NCI-H748 treated with DMSO at 0.1 percent for 48 hours (cell line): ENCODE data around the gene TMEM225.
"Not testable (repeated sequence)": the region's sequence is repeated elsewhere in the genome, so short reads cannot be mapped to it uniquely, and the experiment has no call there.

Experiments
- DNase-seq: peaks from one replicate; lab custom pipeline; 2025; lab: John Stamatoyannopoulos, UW

Gene TMEM225, protein sequence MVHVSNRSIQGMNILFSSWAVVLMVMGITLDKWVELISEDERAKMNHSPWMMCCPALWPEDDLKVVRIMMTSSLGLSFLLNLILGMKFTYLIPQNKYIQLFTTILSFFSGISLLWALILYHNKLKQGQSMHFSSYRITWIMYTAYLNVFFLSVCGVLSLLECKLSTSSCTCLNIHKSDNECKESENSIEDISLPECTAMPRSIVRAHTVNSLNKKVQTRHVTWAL

GRCh38 chr11:123885570-123885969 is at the start of gene TMEM225:
Gene TMEM225 (minus strand): TSS chr11:123885670. CDS start chr11:123885425, 245 bp downstream.
- no peak for DNase-seq

DNA sequence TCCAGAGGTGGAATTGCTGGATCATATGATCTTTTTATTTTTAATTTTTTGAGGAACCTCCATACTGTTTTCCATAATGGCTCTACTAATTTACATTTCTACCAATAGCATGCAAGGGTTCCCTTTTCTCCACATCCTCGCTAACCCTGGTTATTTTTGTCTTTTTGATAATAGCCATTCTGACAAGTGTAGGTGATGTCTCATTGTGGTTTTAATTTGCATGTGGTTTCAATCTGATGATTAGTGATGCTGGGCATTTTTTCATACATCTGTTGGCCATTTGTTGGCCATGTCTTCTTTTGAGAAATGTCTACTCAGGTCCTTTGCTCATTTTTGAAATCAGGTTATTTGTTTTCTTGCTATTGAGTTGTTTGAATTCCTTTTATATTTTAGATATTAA is 38.6 kb upstream of the TMEM225 start:
- no peak for DNase-seq

- no peak for DNase-seq
These were observed 35.5 kb upstream of the TMEM225 start for GRCh38 chr11:123920943-123921342.

- DNase-seq = no peak
These were observed 20.4 kb upstream of the TMEM225 start for GRCh38 chr11:123905826-123906225.

- DNase-seq = no peak
These were observed 19.5 kb upstream of the TMEM225 start for GRCh38 chr11:123904932-123905331.

GRCh38 chr11:123903932-123904331 is 18.5 kb upstream of the TMEM225 start:
- DNase-seq = no peak

DNA sequence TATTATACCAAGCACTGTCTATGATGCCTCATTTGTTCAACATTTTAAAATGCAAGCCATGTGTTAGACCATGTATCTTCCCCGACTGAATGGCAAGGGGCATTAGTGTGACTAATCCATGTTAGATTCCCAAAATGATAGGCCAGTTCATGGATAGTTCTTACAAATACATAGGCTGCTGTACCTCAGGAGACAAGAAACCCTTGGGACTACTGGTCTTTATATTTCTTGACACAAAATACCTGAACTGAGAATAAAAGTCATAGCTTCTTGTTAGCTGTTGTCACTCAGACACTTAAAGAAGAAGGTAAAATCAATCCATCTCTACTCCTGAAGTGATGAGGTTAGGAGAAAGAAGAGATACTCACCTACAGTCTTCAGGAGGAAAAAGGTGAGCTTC is 16.4 kb upstream of the TMEM225 start, which contains the start of gene OR8D4:
OR8D4 (plus strand) TSS at position 301 of the 400 bp plus-strand sequence. CDS start 4,265 bp downstream, outside the sequence.
- DNase-seq = no peak

DNA sequence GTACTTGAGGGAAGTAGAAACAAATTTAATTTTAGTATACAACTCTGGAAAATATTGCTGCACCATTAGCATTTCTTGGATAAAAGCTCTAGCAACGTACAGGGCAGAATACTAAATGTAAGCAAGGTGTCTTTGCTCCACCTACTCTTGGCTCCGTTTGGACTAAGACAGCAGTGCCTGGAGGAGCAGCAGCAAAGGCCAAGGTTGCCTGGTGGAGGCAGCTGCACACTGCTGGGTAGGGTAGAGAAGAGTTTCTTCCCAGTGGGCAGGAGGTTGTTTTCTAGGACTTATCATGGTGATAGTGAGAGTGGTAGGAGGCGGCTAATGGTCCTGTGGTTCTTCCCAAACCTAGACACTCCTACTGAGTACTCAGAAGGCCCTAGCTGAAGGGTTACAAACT is 14.3 kb upstream of the TMEM225 start:
- no peak for DNase-seq

GRCh38 chr11:123892031-123892430 is 6.6 kb upstream of the TMEM225 start:
- no peak for DNase-seq

- no peak for DNase-seq
These were observed 4.6 kb downstream of the TMEM225 start for GRCh38 chr11:123880912-123881311.

GRCh38 chr11:123867795-123868194 is 17.7 kb downstream of the TMEM225 start:
- not testable (repeated sequence) for DNase-seq

- DNase-seq = not testable (repeated sequence)
These were observed 20.2 kb downstream of the TMEM225 start for GRCh38 chr11:123865293-123865692.

DNA sequence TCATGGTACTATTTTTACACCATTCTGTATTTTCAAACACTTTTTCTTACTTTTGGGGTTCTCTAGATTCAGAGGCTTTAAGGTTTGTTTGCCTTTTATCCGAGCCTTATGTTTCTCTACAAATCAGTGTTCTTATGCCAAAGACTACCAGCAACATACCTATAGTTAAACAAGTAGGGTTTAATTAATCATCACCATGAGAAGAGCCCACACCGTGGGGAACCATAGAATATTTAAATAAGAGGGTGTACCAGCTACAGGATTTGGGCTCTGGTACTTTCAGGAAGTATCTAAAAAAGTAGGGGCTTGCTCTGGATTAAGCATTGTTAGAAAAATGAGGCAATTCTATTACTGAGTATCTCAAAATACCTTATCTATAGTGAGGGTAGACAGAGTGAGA is 25.7 kb downstream of the TMEM225 start:
- DNase-seq = no peak

DNA sequence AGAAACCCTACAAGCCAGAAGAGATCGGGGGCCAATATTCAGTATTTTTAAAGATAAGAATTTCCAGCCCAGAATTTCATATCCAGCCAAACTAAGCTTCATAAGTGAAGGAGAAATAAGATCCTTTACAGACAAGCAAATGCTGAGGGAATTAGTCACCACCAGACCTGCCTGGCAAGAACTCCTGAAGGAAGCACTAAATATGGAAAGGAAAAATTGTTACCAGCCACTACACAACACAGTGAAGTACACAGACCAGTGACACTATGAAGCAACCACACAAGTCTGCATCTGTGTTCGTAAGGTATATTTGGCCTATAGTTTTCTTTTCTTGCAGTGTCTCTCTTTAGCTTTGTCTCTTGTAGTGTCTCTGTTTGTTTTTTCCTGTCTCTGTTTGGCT is 29.0 kb downstream of the TMEM225 start:
- DNase-seq = no peak

DNA sequence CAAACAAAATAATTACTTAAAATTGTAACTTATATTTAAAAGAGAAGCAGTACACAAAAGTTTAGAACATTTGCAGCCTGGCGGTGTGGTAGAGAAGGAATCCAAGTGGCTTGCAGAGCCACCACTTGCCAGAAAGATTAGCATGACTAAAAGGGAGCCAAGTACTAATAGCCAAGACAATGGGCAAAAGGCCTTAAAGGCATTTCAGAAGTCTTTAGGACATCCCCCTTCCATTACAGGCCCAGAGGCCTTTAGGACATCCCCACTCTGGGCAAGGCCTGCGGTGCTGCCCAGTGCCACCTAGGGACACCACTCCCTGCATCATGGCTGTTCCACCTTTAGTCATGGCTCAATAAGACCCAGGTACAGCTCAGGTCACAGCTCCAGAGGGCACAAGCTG is 32.4 kb downstream of the TMEM225 start:
- DNase-seq = no peak

DNA sequence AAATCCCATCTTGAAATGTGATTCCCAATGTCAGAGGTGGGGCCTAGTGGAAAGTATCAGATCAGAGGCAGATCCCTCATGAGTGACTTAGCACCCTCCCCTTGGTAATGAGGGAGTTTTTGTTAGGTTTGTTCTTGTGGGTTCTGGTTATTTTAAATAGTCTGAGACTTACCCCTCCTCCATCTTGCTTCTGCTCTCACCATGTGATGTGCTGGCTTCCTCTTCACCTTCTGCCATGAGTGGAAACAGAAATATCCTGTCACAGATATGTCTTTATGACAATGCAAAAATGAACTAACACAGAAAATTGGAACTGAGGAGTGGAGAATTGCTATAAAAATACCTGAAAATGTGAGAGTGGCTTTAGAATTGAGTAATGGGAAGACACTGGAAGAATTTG is 33.1 kb downstream of the TMEM225 start:
- no peak for DNase-seq

DNA sequence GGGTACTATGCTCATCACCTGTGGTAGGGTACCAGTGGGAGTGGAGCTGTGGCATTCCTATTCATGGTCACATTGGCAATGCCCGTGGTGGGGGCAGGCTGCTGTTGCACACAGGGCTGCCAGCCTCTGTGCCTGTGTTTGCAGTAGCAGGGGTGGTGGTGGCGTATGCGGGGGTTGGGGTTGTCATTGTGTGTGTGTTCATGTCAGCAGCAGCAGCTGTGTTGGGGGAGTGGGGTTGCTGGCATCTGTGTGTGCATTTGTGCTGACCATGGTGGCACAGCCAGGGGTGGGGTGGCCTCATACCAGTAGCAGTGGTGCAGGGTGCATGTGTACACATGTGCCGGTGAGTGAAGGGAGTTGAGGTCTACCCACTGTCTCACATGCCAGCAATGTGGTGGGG is 34.4 kb downstream of the TMEM225 start:
- no peak for DNase-seq

DNA sequence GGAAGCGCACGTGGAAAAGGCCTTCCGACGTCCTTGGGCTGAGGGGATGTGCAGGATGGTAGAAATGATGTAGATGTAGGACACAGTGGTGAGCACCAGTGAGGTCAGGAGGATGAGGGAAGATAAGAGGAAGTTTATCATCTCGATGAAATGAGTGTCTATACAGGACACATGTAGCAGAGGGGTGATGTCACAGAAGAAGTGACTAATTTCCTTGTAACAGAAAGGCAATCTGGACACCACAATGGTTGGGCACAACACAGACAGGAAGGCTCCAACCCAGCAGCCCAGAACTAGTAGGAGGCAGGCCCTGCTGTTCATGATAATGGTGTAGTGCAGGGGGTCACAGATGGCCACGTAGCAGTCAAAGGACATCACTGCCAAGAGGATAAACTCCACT is 44.3 kb downstream of the TMEM225 start:
- DNase-seq = no peak

- no peak for DNase-seq
These were observed 46.3 kb downstream of the TMEM225 start for GRCh38 chr11:123839131-123839530.

DNA sequence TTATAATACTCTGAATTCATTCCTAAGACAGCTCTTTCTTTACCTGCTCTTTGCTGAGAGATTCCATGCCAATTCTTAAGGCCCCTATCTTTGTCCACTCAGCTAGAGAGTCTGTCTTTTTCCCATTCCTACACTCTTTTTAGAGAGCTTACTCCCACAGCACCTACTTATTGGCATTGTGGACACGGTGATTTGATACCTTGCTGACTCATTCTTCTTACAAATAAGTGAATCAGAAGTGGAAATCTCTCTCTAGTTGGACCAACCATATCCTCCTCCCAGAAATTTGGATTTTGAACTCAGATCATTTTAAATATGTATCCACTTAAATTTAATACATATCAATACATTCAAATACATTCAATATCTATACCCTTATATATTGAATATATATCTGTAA is 46.8 kb downstream of the TMEM225 start:
- DNase-seq = no peak

DNA sequence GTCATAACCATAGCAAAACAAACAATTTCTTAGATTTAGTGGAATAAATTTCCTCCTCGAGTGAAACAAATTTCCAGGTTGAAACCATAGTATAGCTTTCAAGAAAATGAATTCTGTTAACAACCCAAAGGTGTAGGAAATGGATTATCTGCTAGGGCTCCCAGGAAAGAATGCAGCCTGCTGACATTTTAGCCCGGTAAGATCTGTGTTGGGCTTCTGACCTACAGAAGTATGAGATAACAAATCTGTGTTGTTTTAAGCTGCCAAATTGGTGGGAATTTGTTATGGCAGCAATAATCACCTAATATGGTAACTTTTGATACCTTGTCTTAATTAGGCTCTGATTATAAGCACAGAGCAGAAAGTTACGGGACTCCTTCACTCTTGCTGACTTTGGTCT is 47.3 kb downstream of the TMEM225 start:
- DNase-seq = no peak

DNA sequence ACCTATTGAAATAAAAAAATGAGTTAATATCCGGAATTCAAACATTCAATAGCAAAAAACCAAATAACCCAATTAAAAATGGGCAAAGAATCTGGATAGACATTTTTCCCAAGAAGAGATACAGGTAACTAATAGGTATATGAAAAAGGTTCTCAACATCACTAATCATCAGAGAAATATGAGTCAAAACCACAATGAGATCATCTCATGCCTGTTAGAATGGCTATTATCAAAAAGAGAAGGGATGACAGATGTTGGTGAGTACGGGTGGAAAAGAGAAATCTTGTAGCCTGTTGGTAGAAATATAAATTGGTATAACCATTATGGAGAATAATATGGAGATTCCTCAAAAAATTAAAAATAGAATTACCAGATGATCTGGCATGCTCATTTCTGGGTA is 52.4 kb downstream of the TMEM225 start:
- no peak for DNase-seq
